ENCODE results near the gene NCAPH2. TPM values are rescaled to one million over a fixed set of nuclear protein-coding genes. Genes with fewer than 3 reads are reported as not detected.
"Not testable (repeated sequence)": the region's sequence is repeated elsewhere in the genome, so short reads cannot be mapped to it uniquely, and the experiment has no call there.

NCAPH2 gene
- total RNA-seq, 4 donors from 2014 or later, result 27.7 to 48.2 (median 29.5) TPM

DNA sequence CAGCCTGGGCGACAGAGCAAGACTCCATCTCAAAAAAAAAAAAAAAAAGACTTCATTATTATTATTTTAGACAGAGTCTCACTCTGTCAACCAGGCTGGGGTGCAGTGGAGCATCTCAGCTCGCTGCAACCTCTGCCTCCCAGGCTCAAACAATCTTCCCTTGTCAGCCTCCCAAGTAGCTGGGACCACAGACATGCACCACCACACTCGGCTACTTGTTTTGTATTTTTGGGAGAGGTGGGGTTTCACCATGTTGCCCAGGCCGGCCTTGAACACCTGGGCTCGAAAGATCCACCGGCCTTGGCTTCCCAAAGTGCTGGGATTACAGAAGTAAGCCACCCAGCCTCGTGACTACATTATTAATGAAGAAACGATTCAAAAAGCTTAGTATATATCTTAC lies 27.1 kb downstream of the NCAPH2 start:
- TF ChIP-seq, protein P1, sequence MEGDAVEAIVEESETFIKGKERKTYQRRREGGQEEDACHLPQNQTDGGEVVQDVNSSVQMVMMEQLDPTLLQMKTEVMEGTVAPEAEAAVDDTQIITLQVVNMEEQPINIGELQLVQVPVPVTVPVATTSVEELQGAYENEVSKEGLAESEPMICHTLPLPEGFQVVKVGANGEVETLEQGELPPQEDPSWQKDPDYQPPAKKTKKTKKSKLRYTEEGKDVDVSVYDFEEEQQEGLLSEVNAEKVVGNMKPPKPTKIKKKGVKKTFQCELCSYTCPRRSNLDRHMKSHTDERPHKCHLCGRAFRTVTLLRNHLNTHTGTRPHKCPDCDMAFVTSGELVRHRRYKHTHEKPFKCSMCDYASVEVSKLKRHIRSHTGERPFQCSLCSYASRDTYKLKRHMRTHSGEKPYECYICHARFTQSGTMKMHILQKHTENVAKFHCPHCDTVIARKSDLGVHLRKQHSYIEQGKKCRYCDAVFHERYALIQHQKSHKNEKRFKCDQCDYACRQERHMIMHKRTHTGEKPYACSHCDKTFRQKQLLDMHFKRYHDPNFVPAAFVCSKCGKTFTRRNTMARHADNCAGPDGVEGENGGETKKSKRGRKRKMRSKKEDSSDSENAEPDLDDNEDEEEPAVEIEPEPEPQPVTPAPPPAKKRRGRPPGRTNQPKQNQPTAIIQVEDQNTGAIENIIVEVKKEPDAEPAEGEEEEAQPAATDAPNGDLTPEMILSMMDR (IDR thresholded peaks at IDR 0.05), result no peak
- DNase-seq (ENCODE audit: low spot score), result no peak
- ATAC-seq (ENCODE audit: low FRiP score), result no peak

DNA sequence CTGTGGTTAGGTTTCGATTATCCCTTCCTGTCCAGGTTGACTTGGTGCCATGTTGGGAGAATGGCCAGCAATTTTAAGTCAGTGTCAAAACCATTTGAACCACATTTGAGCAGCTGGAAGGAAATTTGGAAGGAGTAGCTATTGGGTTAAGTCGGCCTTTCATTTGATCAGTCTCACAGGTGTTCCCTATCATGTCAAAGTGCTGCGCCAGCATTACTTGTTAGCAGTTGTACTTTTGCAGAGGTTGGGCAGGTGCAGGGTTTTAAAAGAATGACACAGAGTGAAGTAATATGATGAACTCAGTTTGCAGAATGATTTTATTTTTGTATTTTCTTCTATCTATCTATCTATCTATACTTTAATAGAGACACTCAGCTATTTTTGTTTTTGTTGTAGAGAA lies 28.2 kb downstream of the NCAPH2 start:
- no peak for ATAC-seq (ENCODE audit: low FRiP score)
- DNase-seq (ENCODE audit: low spot score), result no peak
- TF ChIP-seq, protein P1 (IDR thresholded peaks at IDR 0.05), result no peak

DNA sequence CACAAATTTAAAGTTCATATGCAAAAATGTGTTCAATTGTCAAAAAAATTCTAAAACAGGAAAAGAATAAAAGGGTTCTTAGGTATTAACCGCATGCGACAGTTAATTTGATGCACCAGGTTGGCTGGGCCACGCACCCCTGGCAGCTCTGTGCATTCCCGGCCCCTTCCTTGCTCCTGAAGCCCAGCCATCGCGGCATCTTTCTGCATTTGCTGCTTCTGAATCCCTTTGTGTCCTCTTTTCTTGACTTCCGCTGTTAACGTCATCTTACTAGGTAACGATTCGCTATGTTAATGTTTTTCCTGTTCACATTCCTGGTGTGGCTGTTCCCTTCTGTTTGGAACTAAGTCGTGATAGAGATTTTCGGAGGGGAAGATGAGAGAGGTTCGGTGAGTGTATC lies 29.7 kb downstream of the NCAPH2 start:
- no peak for ATAC-seq (ENCODE audit: low FRiP score)
- TF ChIP-seq, protein P1 (IDR thresholded peaks at IDR 0.05), result no peak
- DNase-seq (ENCODE audit: low spot score), result no peak

DNA sequence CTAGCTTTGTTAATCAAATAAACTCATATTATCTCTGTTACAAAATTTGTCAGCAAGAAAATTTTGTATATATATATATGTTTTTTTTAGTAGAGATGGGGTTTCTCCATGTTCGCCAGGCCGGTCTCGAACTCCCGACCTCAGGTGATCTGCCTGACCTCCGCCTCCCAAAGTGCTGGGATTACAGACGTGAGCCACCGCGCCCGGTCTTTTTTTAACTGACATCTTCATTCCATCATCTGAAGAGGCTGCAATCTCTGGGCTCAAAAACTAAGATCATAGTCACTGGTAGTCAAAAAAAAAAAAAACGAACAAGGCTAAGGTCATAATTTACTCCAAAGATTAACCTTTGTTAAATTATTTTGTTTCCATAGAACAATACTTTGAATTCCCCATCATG lies 32.4 kb downstream of the NCAPH2 start:
- ATAC-seq (ENCODE audit: low FRiP score) (no peak), DNase-seq (ENCODE audit: low spot score) (no peak)
- TF ChIP-seq, protein P1 (IDR thresholded peaks at IDR 0.05), result no peak

DNA sequence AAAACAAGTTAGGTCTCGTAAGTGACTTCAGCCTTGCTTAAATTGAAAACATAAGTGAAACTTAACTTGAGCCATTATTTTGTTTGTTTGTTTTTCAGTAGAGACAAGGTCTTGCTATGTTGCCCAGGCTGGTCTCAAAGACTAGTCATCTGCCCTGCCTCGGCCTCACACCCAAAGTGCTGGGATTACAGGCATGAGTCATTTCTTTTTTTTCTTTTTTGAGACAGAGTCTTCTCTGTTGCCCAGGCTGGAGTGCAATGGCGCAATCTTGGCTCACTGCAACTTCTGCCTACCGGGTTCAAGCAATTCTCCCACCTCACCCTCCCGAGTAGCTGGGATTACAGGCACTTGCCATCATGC lies 33.6 kb downstream of the NCAPH2 start:
- ATAC-seq (ENCODE audit: low FRiP score), result peak; percentile 48
- not testable (repeated sequence) for DNase-seq (ENCODE audit: low spot score)

DNA sequence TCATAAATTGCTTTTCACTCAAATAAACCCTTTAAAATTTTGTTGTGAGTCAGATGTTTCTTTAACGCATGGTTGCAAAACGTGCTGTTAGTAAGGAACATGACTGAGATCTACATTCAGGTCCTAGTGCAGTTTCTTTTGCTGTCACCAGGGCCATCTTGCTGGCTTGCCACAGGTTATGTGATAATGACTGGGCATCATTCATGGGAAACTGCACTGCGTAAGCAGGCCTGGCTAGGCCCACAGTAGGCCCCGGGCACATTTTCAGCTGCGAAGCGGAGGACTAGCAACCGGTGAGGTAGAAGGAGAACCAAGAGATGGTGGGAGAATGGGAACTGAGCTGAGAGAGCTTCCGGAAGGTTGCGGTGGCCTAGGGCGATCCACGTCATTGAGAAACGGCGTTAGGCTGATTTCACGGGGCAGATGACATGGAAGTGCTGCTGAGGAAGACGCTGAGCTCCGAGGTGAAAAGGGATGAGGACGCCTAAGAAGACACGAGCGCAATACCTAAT lies 34.4 kb downstream of the NCAPH2 start:
- no peak for ATAC-seq (ENCODE audit: low FRiP score)

DNA sequence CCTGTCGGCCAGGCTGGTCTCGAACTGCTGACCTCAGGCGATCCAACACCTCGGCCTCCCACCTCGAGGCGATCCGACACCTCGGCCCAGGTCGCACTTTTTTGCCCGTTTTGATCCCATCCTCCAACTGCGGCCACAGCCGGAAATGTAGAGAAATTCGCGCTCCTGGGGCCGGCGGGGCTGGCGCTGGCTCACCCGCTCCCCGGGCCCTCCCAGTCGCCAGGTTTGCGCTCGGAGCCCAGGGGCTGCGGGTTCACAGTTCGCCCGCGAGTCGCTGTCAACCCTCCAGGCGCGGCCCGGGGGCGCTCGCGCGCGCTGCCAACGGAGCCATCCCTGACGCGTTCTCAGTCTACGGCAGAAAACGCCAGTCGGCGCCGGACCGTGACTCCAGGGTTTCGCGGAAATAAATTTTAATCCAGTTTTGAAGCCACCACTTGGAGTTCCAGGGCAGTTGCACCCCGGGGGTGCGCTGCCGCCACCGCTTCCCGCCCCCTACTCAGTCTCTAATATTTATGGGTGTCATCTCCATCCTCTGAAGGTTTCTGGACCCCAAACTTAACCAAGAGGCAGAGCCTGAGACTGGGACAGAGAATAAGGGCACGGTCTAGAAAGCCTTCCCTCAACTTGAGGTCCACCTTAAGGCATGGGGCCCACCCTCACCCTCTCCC lies 36.2 kb downstream of the NCAPH2 start:
- TF ChIP-seq, protein P1 (IDR thresholded peaks at IDR 0.05), result peak in 1 of 3 donors; percentile 7
- no peak for DNase-seq (ENCODE audit: low spot score)
- ATAC-seq (ENCODE audit: low FRiP score), result peak; percentile 40

More for the DNA sequence above, 34.4 kb downstream of the NCAPH2 start:
- DNase-seq (ENCODE audit: low spot score), result no peak
- TF ChIP-seq, protein P1 (IDR thresholded peaks at IDR 0.05), result no peak
